Common myeloid progenitor, CD34-positive (primary cell): ENCODE data around the gene DEDD2.

ENCODE experiments used
- CTCF ChIA-PET: fragments of 350-600 bp; sonication (Branson Sonifier 250); formaldehyde crosslinking; loops from one replicate; lab custom pipeline; 2021; ENCODE audit warnings: antibody characterized with exemption; lab: Charles Lee
- POLR2A ChIA-PET: fragments of 350-600 bp; sonication (Branson Sonifier 250); formaldehyde crosslinking; loops from one replicate; lab custom pipeline; 2021; ENCODE audit warnings: antibody characterized with exemption; lab: Charles Lee
- DNase-seq, 3 donors: peaks; one replicate each; pipeline versions ENCODE4 v3.0.0 to v3.0.0-alpha.2; 2013
- H3K27ac ChIP-seq, 2 experiments: 1 replicate in 1 of 2; 2 replicates in 1 of 2; pipeline ENCODE4 v1.7.0; 2013; ENCODE audit warnings: inconsistent platforms in 2 of 2, low read length in 2 of 2, mild to moderate bottlenecking in 2 of 2, low read depth in 1 of 2, moderate library complexity in 1 of 2; ENCODE audit not compliant: severe bottlenecking in 2 of 2, insufficient read depth in 1 of 2, poor library complexity in 1 of 2
- H3K27me3 ChIP-seq, 5 experiments: replicated peaks in 2 of 5; 1 replicate in 3 of 5; 2 replicates in 2 of 5; pipeline versions ENCODE4 v1.6.1 to v1.7.0; 2013; ENCODE audit warnings: low read length in 4 of 5, mild to moderate bottlenecking in 2 of 5, moderate library complexity in 2 of 5, inconsistent platforms in 1 of 5; ENCODE audit not compliant: insufficient read depth in 5 of 5, control insufficient read depth in 4 of 5
- H3K36me3 ChIP-seq, 4 experiments: 1 replicate in 2 of 4; 2 replicates in 2 of 4; pipeline versions ENCODE4 v1.6.1 to v1.7.0; 2013; ENCODE audit warnings: low read length in 3 of 4, control low read depth in 1 of 4, mild to moderate bottlenecking in 1 of 4; ENCODE audit not compliant: control insufficient read depth in 4 of 4, insufficient read depth in 4 of 4
- H3K4me1 ChIP-seq, 4 experiments: 1 replicate in 3 of 4; 2 replicates in 1 of 4; pipeline versions ENCODE4 v1.6.1 to v1.7.1; 2013; ENCODE audit warnings: low read length in 3 of 4, mild to moderate bottlenecking in 3 of 4, control low read depth in 1 of 4, inconsistent platforms in 1 of 4, moderate library complexity in 1 of 4; ENCODE audit not compliant: control insufficient read depth in 4 of 4, insufficient read depth in 4 of 4; ENCODE audit errors: control extremely low read depth in 1 of 4
- H3K4me3 ChIP-seq, 7 experiments: 1 replicate in 4 of 7; 2 replicates in 3 of 7; pipeline versions ENCODE4 v1.5.1 to v1.7.0; 2013; ENCODE audit warnings: mild to moderate bottlenecking in 7 of 7, low read length in 6 of 7, moderate library complexity in 6 of 7, inconsistent platforms in 2 of 7, low read depth in 2 of 7, control low read depth in 1 of 7; ENCODE audit not compliant: insufficient read depth in 4 of 7, control insufficient read depth in 1 of 7; ENCODE audit errors: extremely low read depth in 1 of 7
- H3K9me3 ChIP-seq, 5 experiments: 1 replicate in 4 of 5; 2 replicates in 1 of 5; pipeline versions ENCODE4 v1.6.1 to v1.7.1; 2013; ENCODE audit warnings: low read length in 4 of 5, mild to moderate bottlenecking in 2 of 5, inconsistent platforms in 1 of 5, low read depth in 1 of 5, moderate library complexity in 1 of 5; ENCODE audit not compliant: control insufficient read depth in 4 of 5, insufficient read depth in 2 of 5; ENCODE audit errors: control extremely low read depth in 1 of 5
- WGBS: methylation state at CpG from one replicate; pipeline ENCODE4 v1.1.5; 2013; ENCODE audit not compliant: insufficient coverage; 5-methylcytosine and 5-hydroxymethylcytosine counted together

Gene DEDD2

DNA sequence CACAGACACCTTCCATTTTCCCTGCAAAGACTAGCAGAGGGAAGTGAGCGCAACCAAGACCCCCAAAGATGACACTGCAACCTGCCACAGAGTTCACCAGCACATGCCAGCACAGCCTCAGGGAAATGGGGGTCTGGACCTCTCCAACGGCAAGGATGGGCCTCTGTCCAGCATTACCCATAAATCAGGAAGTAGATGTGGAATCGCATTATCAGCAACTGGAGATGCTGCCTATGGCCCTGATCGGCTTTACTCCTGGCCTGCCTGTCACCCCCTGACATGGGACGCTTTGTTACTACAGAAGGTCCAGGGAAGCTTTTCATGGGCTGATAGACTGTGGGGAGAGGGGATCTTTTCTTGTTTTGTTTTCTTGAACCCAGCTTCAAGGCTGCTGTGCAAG, 43.8 kb downstream of the DEDD2 start:
- ChIA-PET CTCF (no interaction called here), POLR2A (no interaction called here)
- H3K27ac ChIP-seq: no peak overlapping the region
- no peaks in the 10 kb centered on the region for H3K36me3 ChIP-seq
- DNase-seq: no peak
- WGBS: 80% methylated on average over 3 of the region's 5 CpGs
- H3K4me3 ChIP-seq: no peak overlapping the region
- peaks cover 3 to 44% (median 28%) of the 10 kb centered on the region in 5 experiments for H3K27me3 ChIP-seq
- H3K4me1 ChIP-seq: peaks cover 0 to 17% (median 12%) of the 10 kb centered on the region in 4 experiments
- no peaks in the 10 kb centered on the region for H3K9me3 ChIP-seq

DNA sequence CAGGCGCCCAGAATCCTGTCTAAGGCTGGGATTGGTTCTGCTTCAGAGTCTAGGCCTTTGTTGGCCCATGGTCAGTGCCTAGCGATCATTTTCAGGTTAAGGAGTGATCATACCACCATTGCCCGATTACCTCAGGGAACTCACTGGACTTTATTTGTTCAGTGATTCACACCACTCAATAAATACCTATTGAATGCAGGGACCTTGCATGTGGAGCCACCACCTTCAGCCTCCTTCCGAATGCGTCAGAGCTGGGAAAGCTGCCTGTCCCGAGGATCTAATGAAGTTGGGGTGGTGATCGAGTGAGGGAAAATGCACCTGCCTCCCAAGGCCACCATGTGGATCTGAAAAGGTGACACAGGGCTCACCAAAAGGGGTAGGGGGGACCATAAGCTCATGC, 45.2 kb downstream of the DEDD2 start:
- CTCF ChIA-PET: no interaction called here
- POLR2A ChIA-PET: interaction anchor here (0.5 to 0.8 kb wide), 2 partner anchors 9 to 10 kb away, joined by 3 to 4 read pairs; no protein-coding TSS in a partner anchor
- H3K4me1 ChIP-seq: peaks cover 0 to 16% (median 11%) of the 10 kb centered on the region in 4 experiments
- no peak overlapping the region for H3K4me3 ChIP-seq
- no peaks in the 10 kb centered on the region for H3K36me3 ChIP-seq
- DNase-seq: no peak
- WGBS: 98% methylated on average over 7 of the region's 7 CpGs
- no peak overlapping the region for H3K27ac ChIP-seq
- H3K27me3 ChIP-seq: peaks cover 0 to 30% (median 18%) of the 10 kb centered on the region in 5 experiments
- no peaks in the 10 kb centered on the region for H3K9me3 ChIP-seq

DNA sequence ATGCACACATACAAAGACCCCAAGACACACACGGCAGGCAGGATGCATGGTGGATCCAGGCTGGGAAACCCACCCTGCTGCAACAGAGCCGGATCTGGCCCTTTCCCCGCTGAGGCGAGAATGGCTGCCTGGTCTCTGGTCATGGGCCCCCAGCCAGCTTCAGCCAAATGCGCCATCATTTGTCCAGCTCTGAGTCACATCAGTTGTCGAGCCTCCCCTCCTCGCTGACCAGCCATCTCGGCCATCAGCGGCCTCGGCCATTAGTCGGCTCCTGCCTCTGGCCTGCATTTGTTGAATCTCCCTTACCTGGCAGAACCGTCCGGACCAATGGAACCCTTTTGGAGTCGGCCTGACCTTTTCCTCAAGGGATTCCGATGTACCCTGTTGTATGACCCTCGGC, 46.8 kb downstream of the DEDD2 start:
- over 99% methylated on average over 16 of the region's 16 CpGs for WGBS
- no peaks in the 10 kb centered on the region for H3K9me3 ChIP-seq
- no peaks in the 10 kb centered on the region for H3K36me3 ChIP-seq
- H3K27ac ChIP-seq: no peak overlapping the region
- POLR2A ChIA-PET: no interaction called here
- no peak overlapping the region for H3K4me3 ChIP-seq
- DNase-seq: no peak
- peaks cover 0 to 18% (median 13%) of the 10 kb centered on the region in 5 experiments for H3K27me3 ChIP-seq
- H3K4me1 ChIP-seq: peaks cover 0 to 3% (median 1%) of the 10 kb centered on the region in 4 experiments
- CTCF ChIA-PET: no interaction called here

DNA sequence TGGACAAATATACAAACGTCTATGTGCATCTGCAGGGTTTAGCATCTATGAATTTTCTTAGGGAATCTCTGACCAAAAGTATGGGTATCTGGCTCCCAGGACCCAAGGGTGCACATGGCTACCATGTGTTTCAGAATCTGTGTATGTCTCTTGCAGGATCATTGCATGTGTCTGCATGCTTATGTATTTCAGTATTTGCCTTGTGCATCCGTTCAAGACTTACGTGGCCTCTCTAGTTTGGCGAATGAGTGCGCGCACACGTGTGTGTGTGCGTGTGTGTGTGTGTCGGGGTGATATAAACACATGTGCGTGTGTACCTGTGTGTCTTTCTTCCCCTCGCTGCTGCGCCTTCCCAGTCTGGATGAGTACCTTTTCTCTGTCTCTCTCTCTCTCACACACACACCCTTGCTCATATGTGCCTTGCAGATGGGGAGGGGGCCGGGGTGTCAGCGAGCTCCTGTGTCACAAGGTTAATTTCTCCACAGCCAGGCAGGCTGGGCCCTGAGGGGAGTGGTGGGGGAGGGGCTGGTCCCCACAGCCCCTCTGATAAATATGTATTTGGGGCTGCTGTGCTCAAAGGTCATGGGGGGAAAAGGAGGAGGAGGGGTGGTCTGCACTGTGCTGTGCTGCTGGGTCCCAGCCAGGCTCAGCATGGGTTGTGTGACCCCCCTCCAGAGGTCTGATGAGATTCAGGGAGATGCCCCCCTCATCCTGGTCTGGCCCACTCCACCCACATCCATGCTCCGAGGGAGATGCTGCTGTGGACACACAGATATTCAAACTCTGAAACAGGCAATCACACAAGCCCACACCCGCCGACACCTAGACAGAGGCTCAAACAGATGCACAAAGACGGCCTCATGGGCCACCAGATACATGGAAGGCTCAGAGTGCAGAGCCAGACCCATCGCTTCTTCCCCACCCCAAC, 47.7 kb downstream of the DEDD2 start:
- Histone ChIP-seq H3K4me3 (no peak overlapping the region), H3K9me3 (no peaks in the 10 kb centered on the region), H3K4me1 (no peaks in the 10 kb centered on the region), H3K27me3 (peaks cover 0 to 8% (median 4%) of the 10 kb centered on the region in 5 experiments), H3K27ac (no peak overlapping the region), H3K36me3 (no peaks in the 10 kb centered on the region)
- POLR2A ChIA-PET: no interaction called here
- WGBS: 87% methylated on average over 6 of the region's 19 CpGs
- no peak for DNase-seq
- CTCF ChIA-PET: no interaction called here

DNA sequence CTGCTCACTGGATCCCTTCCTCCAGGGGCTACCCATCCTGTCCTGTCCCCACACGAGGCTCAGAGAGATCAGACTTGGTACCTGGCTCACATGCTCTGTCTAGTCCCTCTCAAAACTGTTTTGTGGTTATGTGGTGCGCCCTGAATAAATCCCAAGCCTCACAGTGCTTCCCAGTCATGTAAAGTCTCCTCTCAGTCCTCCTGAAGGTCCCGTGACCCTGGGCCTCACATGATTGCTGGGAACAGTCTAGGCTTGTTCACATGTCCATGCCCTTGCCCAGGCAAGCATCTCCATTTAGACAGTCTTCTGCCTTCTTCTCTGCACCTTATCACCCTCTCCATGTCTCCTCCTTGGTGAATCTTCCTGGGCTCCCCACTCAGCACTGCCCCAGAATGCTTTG, 49.3 kb downstream of the DEDD2 start:
- POLR2A ChIA-PET: no interaction called here
- 97% methylated on average over 3 of the region's 3 CpGs for WGBS
- Histone ChIP-seq H3K27me3 (peaks cover 0 to 3% (median 0%) of the 10 kb centered on the region in 5 experiments), H3K4me1 (no peaks in the 10 kb centered on the region), H3K36me3 (no peaks in the 10 kb centered on the region), H3K4me3 (no peak overlapping the region), H3K27ac (no peak overlapping the region), H3K9me3 (no peaks in the 10 kb centered on the region)
- CTCF ChIA-PET: no interaction called here
- no peak for DNase-seq

DNA sequence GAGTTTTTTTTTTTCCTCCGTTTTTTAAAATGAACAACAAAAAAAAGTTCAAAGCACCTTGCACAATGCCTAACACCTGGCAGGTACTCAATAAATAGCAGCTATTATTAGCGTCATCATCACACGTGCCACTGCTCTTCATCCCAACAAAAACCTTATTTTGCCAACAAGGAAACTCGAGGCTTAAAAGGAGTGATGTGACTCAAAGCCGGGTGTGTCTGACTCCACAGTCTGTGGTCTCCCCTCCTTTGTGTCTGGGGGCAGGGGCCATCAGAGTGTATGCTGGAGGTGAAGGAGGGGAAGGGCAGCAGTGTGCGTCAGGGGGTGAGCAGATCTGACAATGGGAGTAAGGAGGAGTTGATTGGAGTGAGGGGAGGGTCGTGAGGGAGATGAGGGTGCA, 51.2 kb downstream of the DEDD2 start:
- Histone ChIP-seq H3K27me3 (peaks cover 0 to 6% (median 0%) of the 10 kb centered on the region in 5 experiments), H3K9me3 (no peaks in the 10 kb centered on the region), H3K4me3 (no peak overlapping the region), H3K36me3 (no peaks in the 10 kb centered on the region), H3K27ac (no peak overlapping the region), H3K4me1 (no peaks in the 10 kb centered on the region)
- WGBS: 92% methylated on average over 7 of the region's 7 CpGs
- ChIA-PET POLR2A (interaction anchor here (1.5 kb wide), 1 partner anchor 10 kb away, joined by 4 read pairs; no protein-coding TSS in a partner anchor), CTCF (interaction anchor here (1.1 to 1.5 kb wide), 3 partner anchors 10 to 64 kb away, joined by 3 read pairs; no protein-coding TSS in a partner anchor)
- no peak for DNase-seq

DNA sequence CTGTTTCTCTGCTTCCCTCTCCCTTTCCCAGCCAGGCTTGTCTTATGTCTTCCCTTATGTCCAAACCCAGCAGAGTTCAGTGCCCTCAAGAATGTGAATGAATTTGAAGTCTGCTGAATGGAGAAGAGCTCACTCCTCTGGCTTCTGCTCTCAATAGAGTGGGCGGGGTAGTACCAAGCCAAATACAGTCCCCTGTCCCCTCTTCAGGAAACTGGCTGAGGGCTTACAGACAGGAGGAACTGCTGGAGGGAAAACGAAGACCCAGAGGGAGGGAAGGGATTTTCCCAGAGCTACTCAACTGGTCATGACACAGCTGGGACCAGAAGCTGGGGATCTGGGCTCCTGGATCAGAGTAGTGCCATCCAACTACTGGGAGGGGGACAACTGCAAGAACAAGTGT, 52.3 kb downstream of the DEDD2 start:
- DNase-seq: no peak
- Histone ChIP-seq H3K4me1 (no peaks in the 10 kb centered on the region), H3K27ac (no peak overlapping the region), H3K36me3 (no peaks in the 10 kb centered on the region), H3K9me3 (no peaks in the 10 kb centered on the region), H3K27me3 (peaks cover 0 to 6% (median 0%) of the 10 kb centered on the region in 5 experiments), H3K4me3 (no peak overlapping the region)
- WGBS: 58% methylated on average over 2 of the region's 2 CpGs
- ChIA-PET POLR2A (interaction anchor here (1.5 kb wide), 1 partner anchor 11 kb away, joined by 4 read pairs; no protein-coding TSS in a partner anchor), CTCF (interaction anchor here (0.6 to 1.2 kb wide), 4 partner anchors 9 to 24 kb away, joined by 3 read pairs; no protein-coding TSS in a partner anchor)
